ENCODE results near the gene PRM3.
A peak's percentile ranks its signal among the peaks of the same experiment; 100 is the strongest.

PRM3 gene

GRCh38 chr16:11310634-11310977, 37.2 kb upstream of the PRM3 start:
- Histone ChIP-seq H2AFZ (no peak overlapping the region), H3K36me3 (ENCODE audit: control insufficient read depth, insufficient read depth, low read length) (no peaks in the 10 kb centered on the region), H3K4me1 (peaks cover 9% of the 10 kb centered on the region), H3K27me3 (ENCODE audit: control insufficient read depth, insufficient read depth, low read length) (no peaks in the 10 kb centered on the region), H3K79me2 (no peaks in the 10 kb centered on the region), H3K9ac (no peak overlapping the region), H3K27ac (no peak overlapping the region), H3K9me3 (ENCODE audit: control insufficient read depth, low read length) (no peaks in the 10 kb centered on the region), H3K4me3 (ENCODE audit: low read depth, low read length) (no peak overlapping the region), H3K4me2 (ENCODE audit: low read length) (no peak overlapping the region)
- TF ChIP-seq CTCF (IDR thresholded peaks at IDR 0.05): no peak

GRCh38 chr16:11309895-11310633, 36.6 kb upstream of the PRM3 start:
- Histone ChIP-seq H2AFZ (peak overlapping the region; percentile 27), H3K4me2 (ENCODE audit: low read length) (no peak overlapping the region), H3K4me1 (peaks cover 9% of the 10 kb centered on the region), H3K27ac (no peak overlapping the region), H3K79me2 (no peaks in the 10 kb centered on the region), H3K9ac (no peak overlapping the region), H3K4me3 (ENCODE audit: low read depth, low read length) (no peak overlapping the region), H3K36me3 (ENCODE audit: control insufficient read depth, insufficient read depth, low read length) (no peaks in the 10 kb centered on the region), H3K27me3 (ENCODE audit: control insufficient read depth, insufficient read depth, low read length) (no peaks in the 10 kb centered on the region), H3K9me3 (ENCODE audit: control insufficient read depth, low read length) (no peaks in the 10 kb centered on the region)
- no peak for TF ChIP-seq CTCF (IDR thresholded peaks at IDR 0.05)

GRCh38 chr16:11308493-11309283, 35.3 kb upstream of the PRM3 start:
- Histone ChIP-seq H3K27ac (no peak overlapping the region), H2AFZ (no peak overlapping the region), H3K36me3 (ENCODE audit: control insufficient read depth, insufficient read depth, low read length) (no peaks in the 10 kb centered on the region), H3K4me2 (ENCODE audit: low read length) (no peak overlapping the region), H3K9me3 (ENCODE audit: control insufficient read depth, low read length) (no peaks in the 10 kb centered on the region), H3K79me2 (no peaks in the 10 kb centered on the region), H3K27me3 (ENCODE audit: control insufficient read depth, insufficient read depth, low read length) (no peaks in the 10 kb centered on the region), H3K4me1 (peaks cover 12% of the 10 kb centered on the region), H3K9ac (no peak overlapping the region), H3K4me3 (ENCODE audit: low read depth, low read length) (no peak overlapping the region)
- TF ChIP-seq CTCF (IDR thresholded peaks at IDR 0.05): no peak

GRCh38 chr16:11307639-11308492, 34.4 kb upstream of the PRM3 start:
- TF ChIP-seq CTCF (IDR thresholded peaks at IDR 0.05): no peak
- H3K27ac ChIP-seq: no peak overlapping the region
- no peaks in the 10 kb centered on the region for H3K79me2 ChIP-seq
- no peak overlapping the region for H3K9ac ChIP-seq
- no peak overlapping the region for H3K4me3 ChIP-seq (ENCODE audit: low read depth, low read length)
- no peak overlapping the region for H3K4me2 ChIP-seq (ENCODE audit: low read length)
- H3K27me3 ChIP-seq (ENCODE audit: control insufficient read depth, insufficient read depth, low read length): no peaks in the 10 kb centered on the region
- H2AFZ ChIP-seq: no peak overlapping the region
- peaks cover 19% of the 10 kb centered on the region for H3K4me1 ChIP-seq
- no peaks in the 10 kb centered on the region for H3K9me3 ChIP-seq (ENCODE audit: control insufficient read depth, low read length)
- H3K36me3 ChIP-seq (ENCODE audit: control insufficient read depth, insufficient read depth, low read length): no peaks in the 10 kb centered on the region

Data from parathyroid adenoma (tissue), 2 donors.